SK-N-MC (cell line): ENCODE measurements around the gene LRBA.
A peak's percentile ranks its signal among the peaks of the same experiment; 100 is the strongest.
"Not testable (repeated sequence)": the region's sequence is repeated elsewhere in the genome, so short reads cannot be mapped to it uniquely, and the experiment has no call there.

Experiments
- DNase-seq: peaks from one replicate; pipeline ENCODE4 v3.0.0-alpha.2; 2011; ENCODE audit warnings: low read depth, low spot score
- H3K27ac ChIP-seq: fragments of 200-600 bp; sonication (generic); 2 replicates; pipeline ENCODE4 v1.5.1; 2016; ENCODE audit warnings: mixed run types
- H3K36me3 ChIP-seq: fragments of 200-600 bp; sonication (generic); 2 replicates; pipeline ENCODE4 v1.6.1; 2017; ENCODE audit warnings: antibody characterized with exemption, low read length, mixed read lengths; ENCODE audit not compliant: insufficient read depth
- H3K4me3 ChIP-seq: fragments of 200-600 bp; sonication (generic); 2 replicates; pipeline ENCODE4 v1.5.1; 2016
- H3K9ac ChIP-seq: fragments of 200-600 bp; sonication (generic); 2 replicates; pipeline ENCODE4 v1.8.0; 2017; ENCODE audit warnings: mixed run types, mixed read lengths; ENCODE audit not compliant: insufficient read length
- H3K9me3 ChIP-seq: fragments of 200-600 bp; sonication (generic); 2 replicates; pipeline ENCODE4 v1.6.1; 2017; ENCODE audit warnings: low read depth, mild to moderate bottlenecking, antibody characterized with exemption, low read length, moderate library complexity, mixed read lengths
- EZH2 ChIP-seq: fragments of 200-600 bp; sonication (generic); IDR thresholded peaks from one replicate; pipeline ENCODE4 v1.6.1; 2017; ENCODE audit warnings: antibody characterized with exemption
- FOXP2 ChIP-seq: optimal IDR thresholded peaks from 2 replicates; pipeline ENCODE3; 2011; ENCODE audit warnings: mild to moderate bottlenecking, moderate library complexity; ENCODE audit not compliant: insufficient read depth; ENCODE audit errors: extremely low read length, control extremely low read depth
- POLR2AphosphoS5 ChIP-seq: IDR thresholded peaks from 2 replicates; pipeline ENCODE4 v1.6.1; 2012; ENCODE audit warnings: mild to moderate bottlenecking, low read depth, low read length, borderline replicate concordance

LRBA gene

DNA sequence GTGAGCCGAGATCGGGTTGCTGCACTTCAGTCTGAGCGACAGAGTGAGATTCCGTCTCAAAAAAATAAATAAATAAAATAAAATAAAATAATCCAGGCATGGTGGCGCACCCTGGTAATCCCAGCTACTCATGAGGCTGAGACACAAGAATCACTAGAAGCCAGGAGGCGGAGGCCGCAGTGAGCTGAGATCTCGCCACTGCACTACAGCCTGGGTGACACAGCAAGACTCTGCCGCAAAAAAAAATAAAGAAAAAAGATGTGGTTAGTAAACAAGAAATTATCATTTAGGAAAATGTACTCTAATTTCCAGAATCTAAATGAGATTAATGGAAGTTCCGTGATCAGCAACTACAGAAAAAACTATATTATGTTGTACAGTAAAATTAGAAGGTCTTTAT, 14.5 kb upstream of the LRBA start:
- no peak for DNase-seq
- Histone ChIP-seq H3K36me3 (no peaks in the 10 kb centered on the region), H3K4me3 (no peak overlapping the region), H3K27ac (no peak overlapping the region), H3K9me3 (no peaks in the 10 kb centered on the region), H3K9ac (no peak overlapping the region)
- TF ChIP-seq FOXP2: no peak
- TF ChIP-seq EZH2: no peak
- TF ChIP-seq POLR2AphosphoS5: no peak

GRCh38 chr4:151029006-151029405, 13.9 kb upstream of the LRBA start:
- not testable (repeated sequence) for H3K27ac ChIP-seq, DNase-seq, H3K9me3 ChIP-seq, H3K36me3 ChIP-seq, H3K4me3 ChIP-seq, H3K9ac ChIP-seq

- H3K9me3 ChIP-seq: no peaks in the 10 kb centered on the region
- no peaks in the 10 kb centered on the region for H3K36me3 ChIP-seq
- H3K9ac ChIP-seq: no peak overlapping the region
- H3K4me3 ChIP-seq: no peak overlapping the region
- no peak for DNase-seq
- no peak overlapping the region for H3K27ac ChIP-seq
- no peak for TF ChIP-seq EZH2
- no peak for TF ChIP-seq POLR2AphosphoS5
- TF ChIP-seq FOXP2: no peak
Measured at GRCh38 chr4:151025759-151026158, 10.7 kb upstream of the LRBA start.

DNA sequence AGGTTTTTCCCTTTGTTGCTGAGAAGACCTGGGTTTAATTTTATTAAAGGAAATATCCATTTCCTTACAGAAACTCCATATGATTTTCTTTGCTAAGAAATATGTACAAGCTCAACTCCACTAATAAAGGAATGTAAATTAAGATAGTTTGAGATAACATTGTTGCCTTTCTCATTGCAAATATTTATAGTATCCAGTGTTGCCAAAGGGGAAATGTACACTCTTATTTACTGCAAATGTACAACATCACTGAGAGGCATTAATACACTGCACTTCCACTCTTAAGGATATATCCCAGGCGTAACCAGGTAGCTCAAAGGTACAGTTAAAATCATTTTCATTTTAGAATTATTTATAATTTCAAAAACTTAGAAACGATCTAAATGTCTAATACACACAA, 7.5 kb upstream of the LRBA start:
- no peak overlapping the region for H3K27ac ChIP-seq
- no peak for DNase-seq
- H3K9me3 ChIP-seq: no peaks in the 10 kb centered on the region
- no peak overlapping the region for H3K9ac ChIP-seq
- no peak for TF ChIP-seq FOXP2
- no peak for TF ChIP-seq EZH2
- no peak for TF ChIP-seq POLR2AphosphoS5
- no peak overlapping the region for H3K4me3 ChIP-seq
- no peaks in the 10 kb centered on the region for H3K36me3 ChIP-seq

GRCh38 chr4:151021637-151022334, 6.7 kb upstream of the LRBA start:
- no peaks in the 10 kb centered on the region for H3K36me3 ChIP-seq
- no peak overlapping the region for H3K27ac ChIP-seq
- H3K4me3 ChIP-seq: no peak overlapping the region
- H3K9ac ChIP-seq: no peak overlapping the region
- no peaks in the 10 kb centered on the region for H3K9me3 ChIP-seq
- TF ChIP-seq FOXP2 (no peak), POLR2AphosphoS5 (no peak), EZH2 (no peak)
- no peak for DNase-seq

DNA sequence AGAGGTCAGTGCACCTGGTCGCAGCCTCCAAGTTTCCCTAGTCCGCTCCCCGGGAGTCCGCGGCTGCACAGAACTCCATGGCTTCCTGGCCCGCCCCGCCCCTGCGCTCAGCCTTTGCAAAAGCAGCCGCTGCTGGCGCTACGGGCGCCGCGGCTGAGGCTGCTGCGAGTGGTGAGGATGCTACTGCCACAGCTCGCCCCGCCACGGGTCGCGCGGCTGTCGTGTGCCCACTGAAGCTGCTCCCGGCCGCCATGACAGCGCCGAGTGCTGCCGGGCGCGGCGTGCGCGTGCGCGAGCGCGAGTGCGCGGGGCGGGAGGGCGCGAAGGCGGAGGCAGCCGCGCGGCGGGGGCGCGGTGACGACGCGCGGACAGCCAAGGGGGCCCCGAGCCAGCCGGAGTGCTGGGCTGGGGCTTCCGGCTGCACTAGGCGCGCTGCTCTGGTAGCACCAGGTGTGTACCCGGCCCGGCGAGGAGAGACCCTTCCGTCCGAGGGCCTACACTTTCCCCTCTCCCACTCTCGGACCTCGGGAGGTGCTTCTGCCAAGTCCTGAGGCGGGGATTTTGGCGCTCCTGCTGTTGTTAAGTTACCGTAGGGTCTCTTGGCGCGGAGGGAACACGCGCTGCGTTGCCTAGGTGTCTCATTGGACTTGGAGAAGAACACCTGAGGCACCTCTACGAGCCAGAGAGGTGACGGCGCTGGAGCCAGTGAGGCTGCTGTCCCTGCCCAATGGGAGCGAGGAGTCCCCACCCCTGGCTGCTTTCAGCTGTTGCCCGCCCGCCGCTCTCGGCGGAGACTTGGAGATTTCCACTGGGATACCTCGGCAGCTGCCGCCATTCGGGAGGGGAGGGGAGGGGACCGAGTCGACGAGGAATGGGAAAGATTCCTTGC, 619 bp upstream of the LRBA start:
- Histone ChIP-seq H3K36me3 (no peaks in the 10 kb centered on the region; the same call in 1 of the 2 replicates), H3K9me3 (no peaks in the 10 kb centered on the region), H3K9ac (peak overlapping the region; percentile 86), H3K4me3 (peak overlapping the region; percentile 92), H3K27ac (peak overlapping the region; percentile 74; the same call in 1 of the 2 replicates)
- DNase-seq: no peak
- TF ChIP-seq EZH2 (no peak), POLR2AphosphoS5 (peak; percentile 84), FOXP2 (peak; percentile 14)

GRCh38 chr4:151013944-151014343, 1.1 kb downstream of the LRBA start:
- H3K9me3 ChIP-seq: no peaks in the 10 kb centered on the region
- no peak for TF ChIP-seq POLR2AphosphoS5
- no peak for TF ChIP-seq FOXP2
- no peak for TF ChIP-seq EZH2
- peak overlapping the region; percentile 66 for H3K9ac ChIP-seq
- H3K4me3 ChIP-seq: peak overlapping the region; percentile 92
- no peak for DNase-seq
- no peak overlapping the region for H3K27ac ChIP-seq
- peaks cover 3% of the 10 kb centered on the region; the same call in 1 of the 2 replicates for H3K36me3 ChIP-seq

DNA sequence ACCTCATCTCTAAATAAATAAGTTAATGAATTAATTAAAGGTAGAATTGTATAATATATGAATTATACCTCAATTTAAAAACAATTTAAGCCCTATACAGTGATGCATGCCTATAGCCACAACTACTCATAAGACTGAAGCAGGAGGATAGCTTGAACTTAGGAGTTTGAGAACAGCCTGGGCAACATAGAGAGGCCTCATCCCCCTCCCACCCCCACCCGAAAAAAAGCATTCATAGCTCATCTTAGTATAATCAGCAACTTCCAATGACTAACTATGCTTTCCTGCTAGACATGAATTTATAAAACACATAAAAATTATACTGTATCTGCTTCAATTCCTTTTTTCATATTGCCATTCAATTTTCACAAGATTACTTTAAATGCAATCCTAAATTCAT, 1.6 kb downstream of the LRBA start:
- Histone ChIP-seq H3K9ac (peak overlapping the region; percentile 66), H3K27ac (no peak overlapping the region), H3K9me3 (no peaks in the 10 kb centered on the region), H3K4me3 (peak overlapping the region; percentile 92), H3K36me3 (peaks cover 3% of the 10 kb centered on the region; the same call in 1 of the 2 replicates)
- TF ChIP-seq POLR2AphosphoS5 (no peak), FOXP2 (no peak), EZH2 (no peak)
- no peak for DNase-seq
